Esophagus squamous epithelium (tissue), 5 donors: ENCODE results near the gene IER5L. TPM values are rescaled to one million over a fixed set of nuclear protein-coding genes. Genes with fewer than 3 reads are reported as not detected.

Experiments
- DNase-seq: peaks from one replicate; lab custom pipeline; 2025; lab: John Stamatoyannopoulos, UW
- H3K27ac ChIP-seq, 4 donors: fragments of 200-600 bp; sonication (generic); one replicate each; pipeline ENCODE4 v1.5.1; 2016 to 2019; ENCODE audit warnings: mild to moderate bottlenecking in 1 of 4
- H3K27me3 ChIP-seq, 4 donors: fragments of 200-600 bp; sonication (generic); 1 replicate in 3 of 4; 2 replicates in 1 of 4; pipeline versions ENCODE4 v1.5.1 to v1.6.0; 2017 to 2021; ENCODE audit warnings: antibody characterized with exemption in 1 of 4
- H3K36me3 ChIP-seq, 3 donors: fragments of 200-600 bp; sonication (generic); one replicate each; pipeline ENCODE4 v1.5.1; 2016 to 2019
- H3K4me1 ChIP-seq, 3 donors: fragments of 200-600 bp; sonication (generic); one replicate each; pipeline ENCODE4 v1.5.1; 2017 to 2019
- H3K4me3 ChIP-seq, 4 donors: fragments of 200-600 bp; sonication (generic); 1 replicate in 3 of 4; 2 replicates in 1 of 4; pipeline ENCODE4 v1.5.1; 2016 to 2019; ENCODE audit warnings: mild to moderate bottlenecking in 2 of 4, moderate library complexity in 1 of 4
- H3K9me3 ChIP-seq, 3 donors: fragments of 200-600 bp; sonication (generic); one replicate each; pipeline ENCODE4 v1.5.1; 2016 to 2019
- CTCF ChIP-seq, 6 experiments: fragments of 450-650 bp in 4 of 6; fragments of 200-600 bp in 2 of 6; sonication (generic) in 2 of 6; IDR thresholded peaks; one replicate each; pipeline ENCODE4 v1.5.1; 2016 to 2019; ENCODE audit warnings: antibody characterized with exemption in 6 of 6, mild to moderate bottlenecking in 4 of 6, moderate library complexity in 4 of 6
- POLR2A ChIP-seq, 4 donors: fragments of 450-650 bp; IDR thresholded peaks; one replicate each; pipeline ENCODE4 v1.6.1; 2017; ENCODE audit warnings: antibody characterized with exemption in 4 of 4, mild to moderate bottlenecking in 4 of 4, moderate library complexity in 3 of 4
- WGBS, 2 donors: methylation state at CpG; one replicate each; pipeline ENCODE4 v1.1.5; 2018; 5-methylcytosine and 5-hydroxymethylcytosine counted together
- intact Hi-C: fragments of 100-400 bp; cut with DNase I; formaldehyde crosslinking; loops from one replicate; pipeline ENCODE4 v1.15.0; 2022
- total RNA-seq, 4 donors: library from RNA; depleted of rRNA; stranded (reverse); fragments of >200 nt; gene quantifications; one replicate each; pipeline ENCODE4 v1.1.0, GENCODE V29; 2016
- donor health status: DM: yes; HTN: yes; CAD: no.

Gene IER5L
- total RNA-seq, 4 donors from 2014 or later, result 6.1 to 8.7 (median 7.2) TPM

DNA sequence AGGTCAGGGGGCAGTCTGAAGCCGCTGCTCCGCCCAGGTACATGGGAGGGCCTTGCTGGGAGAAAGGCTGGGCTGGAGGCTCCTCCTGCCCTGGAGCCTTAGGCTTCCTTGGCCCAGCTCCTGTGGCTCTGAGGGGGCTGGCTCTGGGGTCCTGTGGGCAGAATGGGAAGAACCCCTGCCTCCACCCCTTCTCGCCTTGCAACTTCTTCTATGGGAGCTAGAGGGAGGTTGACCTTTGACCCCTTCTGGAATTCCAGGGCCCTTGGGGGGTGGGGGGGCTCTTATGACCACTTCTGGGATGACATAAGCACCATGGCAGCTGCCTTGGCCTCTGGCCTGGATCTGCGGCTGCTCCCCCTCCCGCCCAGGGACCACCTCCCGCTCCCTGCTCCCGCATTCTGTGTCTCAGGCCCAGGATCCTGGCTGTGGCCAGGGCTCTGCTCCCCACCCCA is 32.2 kb downstream of the IER5L start:
- DNase-seq, result no peak
- peak overlapping the region; percentile 54 to 99 (median 94) for H3K27ac ChIP-seq
- 63 to 87% methylated on average over 4 to 5 of the region's 7 CpGs for WGBS, 2 donors
- no peak overlapping the region for H3K4me3 ChIP-seq
- TF ChIP-seq CTCF (IDR thresholded peaks at IDR 0.05) (no peak), POLR2A (IDR thresholded peaks at IDR 0.05) (no peak)
- intact Hi-C loops, result loop anchor here (10.0 kb wide), 1 partner anchor 339 kb away; no protein-coding TSS in a partner anchor
- no peaks in the 10 kb centered on the region for H3K27me3 ChIP-seq
- H3K9me3 ChIP-seq, result no peaks in the 10 kb centered on the region
- H3K36me3 ChIP-seq, result peaks cover 12 to 82% (median 14%) of the 10 kb centered on the region in 3 donors
- peaks cover 55 to 90% (median 64%) of the 10 kb centered on the region in 3 donors for H3K4me1 ChIP-seq

- H3K36me3 ChIP-seq, result peaks cover 12 to 77% (median 14%) of the 10 kb centered on the region in 3 donors
- H3K27me3 ChIP-seq, result no peaks in the 10 kb centered on the region
- H3K9me3 ChIP-seq, result no peaks in the 10 kb centered on the region
- 92% methylated on average over 2 of the region's 2 CpGs; no CpG with 5 or more reads in 1 of the 2 donors for WGBS, 2 donors
- intact Hi-C loops, result loop anchor here (10.0 kb wide), 1 partner anchor 339 kb away; no protein-coding TSS in a partner anchor
- H3K27ac ChIP-seq, result peak overlapping the region; percentile 54 to 99 (median 94)
- H3K4me3 ChIP-seq, result no peak overlapping the region
- no peak for TF ChIP-seq POLR2A (IDR thresholded peaks at IDR 0.05)
- TF ChIP-seq CTCF (IDR thresholded peaks at IDR 0.05), result no peak
- DNase-seq, result no peak
- H3K4me1 ChIP-seq, result peaks cover 61 to 95% (median 69%) of the 10 kb centered on the region in 3 donors
Measured at GRCh38 chr9:129145316-129145715, 32.7 kb downstream of the IER5L start.

- peak overlapping the region; percentile 97 to 99 (median 99) for H3K27ac ChIP-seq
- no peaks in the 10 kb centered on the region for H3K9me3 ChIP-seq
- TF ChIP-seq CTCF (IDR thresholded peaks at IDR 0.05), result peak; percentile 71 to 92 (median 85)
- TF ChIP-seq POLR2A (IDR thresholded peaks at IDR 0.05), result no peak
- H3K27me3 ChIP-seq, result no peaks in the 10 kb centered on the region
- H3K4me3 ChIP-seq, result peak overlapping the region in 1 of 4 donors; percentile 24
- intact Hi-C loops, result loop anchor here (5.0 to 10.0 kb wide), 2 partner anchors 34 to 342 kb away; partner anchors contain the start of gene IER5L
- H3K4me1 ChIP-seq, result peaks cover 77 to 98% (median 84%) of the 10 kb centered on the region in 3 donors
- H3K36me3 ChIP-seq, result peaks cover 2 to 61% (median 14%) of the 10 kb centered on the region in 3 donors
- 18 to 26% methylated on average over 3 to 8 of the region's 14 CpGs for WGBS, 2 donors
- no peak for DNase-seq
Measured at GRCh38 chr9:129143031-129143927, 34.8 kb downstream of the IER5L start.

GRCh38 chr9:129142138-129142935 is 35.7 kb downstream of the IER5L start:
- peak overlapping the region; percentile 97 to 99 (median 99) for H3K27ac ChIP-seq
- no peak for TF ChIP-seq CTCF (IDR thresholded peaks at IDR 0.05)
- no peak for TF ChIP-seq POLR2A (IDR thresholded peaks at IDR 0.05)
- WGBS, 2 donors, result 48 to 56% methylated on average over 1 to 8 of the region's 15 CpGs
- peak overlapping the region in 2 of 4 donors; percentile 47 to 63 for H3K4me3 ChIP-seq
- intact Hi-C loops, result loop anchor here (5.0 to 10.0 kb wide), 2 partner anchors 35 to 342 kb away; partner anchors contain the start of gene IER5L
- H3K9me3 ChIP-seq, result no peaks in the 10 kb centered on the region
- H3K36me3 ChIP-seq, result peaks cover 0 to 61% (median 14%) of the 10 kb centered on the region in 3 donors
- no peak for DNase-seq
- H3K27me3 ChIP-seq, result no peaks in the 10 kb centered on the region
- peaks cover 77 to 98% (median 85%) of the 10 kb centered on the region in 3 donors for H3K4me1 ChIP-seq
